Spleen (tissue), 11 donors: Measurements from ENCODE around the gene ARHGEF38. TPM values are rescaled to one million over a fixed set of nuclear protein-coding genes. Genes with fewer than 3 reads are reported as not detected.

Experiments
- DNase-seq: peaks from one replicate; pipeline ENCODE4 v3.0.0-alpha.2; 2020
- H3K27ac ChIP-seq, 8 donors: fragments of 200-600 bp; sonication (generic) in 7 of 8; 1 replicate in 4 of 8; 2 replicates in 4 of 8; pipeline versions ENCODE4 v1.5.0 to v1.8.0; 2016 to 2021; ENCODE audit warnings: inconsistent platforms in 4 of 8, mild to moderate bottlenecking in 4 of 8, moderate library complexity in 1 of 8
- H3K27me3 ChIP-seq, 7 donors: fragments of 200-600 bp; sonication (generic) in 6 of 7; replicated peaks in 1 of 7; 1 replicate in 4 of 7; 2 replicates in 3 of 7; pipeline versions ENCODE4 v1.5.0 to v1.8.0; 2016 to 2021; ENCODE audit warnings: inconsistent platforms in 3 of 7, mild to moderate bottlenecking in 1 of 7
- H3K36me3 ChIP-seq, 6 donors: fragments of 200-600 bp; sonication (generic) in 5 of 6; 1 replicate in 4 of 6; 2 replicates in 2 of 6; pipeline versions ENCODE4 v1.5.0 to v1.8.0; 2016 to 2021; ENCODE audit warnings: inconsistent platforms in 2 of 6
- H3K4me1 ChIP-seq, 6 donors: fragments of 200-600 bp; sonication (generic) in 5 of 6; 1 replicate in 3 of 6; 2 replicates in 3 of 6; pipeline versions ENCODE4 v1.5.0 to v1.8.0; 2016 to 2021; ENCODE audit warnings: inconsistent platforms in 3 of 6
- H3K4me3 ChIP-seq, 8 donors: fragments of 200-600 bp; sonication (generic) in 7 of 8; 1 replicate in 4 of 8; 2 replicates in 4 of 8; pipeline versions ENCODE4 v1.5.0 to v1.8.0; 2016 to 2021; ENCODE audit warnings: inconsistent platforms in 4 of 8, mild to moderate bottlenecking in 4 of 8, moderate library complexity in 2 of 8
- H3K9me3 ChIP-seq, 8 donors: fragments of 200-600 bp; sonication (generic) in 7 of 8; 1 replicate in 4 of 8; 2 replicates in 4 of 8; pipeline versions ENCODE4 v1.5.0 to v1.8.0; 2016 to 2021; ENCODE audit warnings: inconsistent platforms in 4 of 8
- CTCF ChIP-seq, 11 experiments: fragments of 200-600 bp in 7 of 11; fragments of 450-650 bp in 4 of 11; sonication (generic) in 4 of 11; IDR thresholded peaks in 8 of 11; conservative IDR thresholded peaks in 3 of 11; 1 replicate in 7 of 11; 2 replicates in 4 of 11; pipeline versions ENCODE4 v1.4.0 to v1.8.0; 2016 to 2021; ENCODE audit warnings: antibody characterized with exemption in 11 of 11, inconsistent platforms in 4 of 11, mild to moderate bottlenecking in 1 of 11
- POLR2A ChIP-seq, 3 donors: fragments of 450-650 bp; IDR thresholded peaks; one replicate each; pipeline ENCODE4 v1.5.1; 2017; ENCODE audit warnings: antibody characterized with exemption in 3 of 3, mild to moderate bottlenecking in 1 of 3
- POLR2AphosphoS5 ChIP-seq, 3 donors: sonication (generic); formaldehyde crosslinking; IDR thresholded peaks; one replicate each; pipeline ENCODE4 v1.5.1; 2017; ENCODE audit warnings: antibody characterized with exemption in 3 of 3
- WGBS, 5 donors: extraction: QIAGEN DNeasy Blood & Tissue Kit in 3 of 5; methylation state at CpG; one replicate each; pipeline versions ENCODE4 v1.1.5 to v1.1.7; 2013 to 2018; 5-methylcytosine and 5-hydroxymethylcytosine counted together
- intact Hi-C: fragments of 100-400 bp; cut with DNase I; formaldehyde crosslinking; loops from one replicate; pipeline ENCODE4 v1.15.0; 2023; ENCODE audit warnings: low total_unique reads
- polyA plus RNA-seq, 3 donors: library from polyadenylated mRNA; stranded (reverse); fragments of 200-250 nt; gene quantifications; one replicate each; pipeline ENCODE4 v1.2.1, GENCODE V29; 2013
- total RNA-seq, 7 donors: library from RNA; depleted of rRNA in 3 of 7; stranded (reverse); fragments of >200 nt in 3 of 7; fragmentation: NEBNext Ultra II Directional in 4 of 7; extraction: Animal tissue kit (Norgen Biotek cat#: 25700) in 4 of 7; gene quantifications; one replicate each; pipeline versions ENCODE4 v1.1.0 to v1.2.1, GENCODE V29; 2016 to 2021
- donor health status: healthy with polysubstance abuse.
- donor health status: DM: no; HTN: no; CAD: no; lungs with moderate emphysema.
- donor health status: DM: no; HTN: no; CAD: no.
- donor health status: Bipolar disorder and iron deficiency.
- donor health status: healthy.
- donor health status: DM: no; HTN: no; CAD: no.
- donor health status: DM: yes; HTN: yes; CAD: no.

ARHGEF38 gene
- total and polyA plus RNA-seq, 10 donors, result not detected

DNA sequence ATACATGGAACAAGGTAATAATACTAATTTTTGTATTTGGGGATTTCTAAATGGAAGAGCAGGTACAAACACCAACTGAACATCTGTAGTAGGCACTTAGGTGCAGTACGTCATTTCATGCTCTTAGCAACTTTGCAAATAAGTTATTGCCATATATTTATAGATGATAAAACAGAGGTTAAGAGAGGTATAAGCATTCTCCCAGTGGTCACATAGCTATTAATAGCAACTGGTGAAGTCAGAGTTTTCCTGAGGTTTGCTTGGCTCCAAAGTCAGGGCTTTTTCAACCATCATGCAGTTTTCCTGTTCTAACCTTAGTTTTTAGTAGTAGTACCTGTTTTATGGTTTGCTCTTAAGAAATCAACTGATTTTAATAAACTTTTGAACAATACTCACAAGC, 10.9 kb downstream of the ARHGEF38 start:
- Histone ChIP-seq H3K36me3 (no peaks in the 10 kb centered on the region), H3K4me3 (no peak overlapping the region), H3K27me3 (no peaks in the 10 kb centered on the region), H3K4me1 (no peaks in the 10 kb centered on the region), H3K27ac (no peak overlapping the region), H3K9me3 (no peaks in the 10 kb centered on the region)
- WGBS, 5 donors, result 79 to 95% (median 83%) methylated on average over 1 of the region's 1 CpG
- intact Hi-C loops, result no loop called here
- DNase-seq, result no peak
- no peak for TF ChIP-seq POLR2A (IDR thresholded peaks at IDR 0.05)
- no peak for TF ChIP-seq POLR2AphosphoS5 (IDR thresholded peaks at IDR 0.05)
- TF ChIP-seq CTCF (IDR thresholded peaks at IDR 0.05 in 8 of 11, conservative IDR thresholded peaks at IDR 0.05 in 3 of 11), result no peak

- H3K4me3 ChIP-seq, result no peak overlapping the region
- intact Hi-C loops, result no loop called here
- no peaks in the 10 kb centered on the region for H3K4me1 ChIP-seq
- no peak overlapping the region for H3K27ac ChIP-seq
- TF ChIP-seq CTCF (IDR thresholded peaks at IDR 0.05 in 8 of 11, conservative IDR thresholded peaks at IDR 0.05 in 3 of 11), result no peak
- no peak for TF ChIP-seq POLR2AphosphoS5 (IDR thresholded peaks at IDR 0.05)
- TF ChIP-seq POLR2A (IDR thresholded peaks at IDR 0.05), result no peak
- no peak for DNase-seq
- no peaks in the 10 kb centered on the region for H3K27me3 ChIP-seq
- H3K9me3 ChIP-seq, result no peaks in the 10 kb centered on the region
- WGBS, 5 donors, result 75 to 90% (median 81%) methylated on average over 1 of the region's 1 CpG
- H3K36me3 ChIP-seq, result no peaks in the 10 kb centered on the region
These were observed 16.2 kb downstream of the ARHGEF38 start for GRCh38 chr4:105568584-105568983.

- DNase-seq, result no peak
- intact Hi-C loops, result no loop called here
- Histone ChIP-seq H3K4me3 (no peak overlapping the region), H3K27ac (no peak overlapping the region), H3K4me1 (no peaks in the 10 kb centered on the region), H3K27me3 (no peaks in the 10 kb centered on the region), H3K36me3 (no peaks in the 10 kb centered on the region), H3K9me3 (no peaks in the 10 kb centered on the region)
- 75 to 87% (median 80%) methylated on average over 3 of the region's 3 CpGs for WGBS, 5 donors
- no peak for TF ChIP-seq POLR2AphosphoS5 (IDR thresholded peaks at IDR 0.05)
- TF ChIP-seq POLR2A (IDR thresholded peaks at IDR 0.05), result no peak
- no peak for TF ChIP-seq CTCF (IDR thresholded peaks at IDR 0.05 in 8 of 11, conservative IDR thresholded peaks at IDR 0.05 in 3 of 11)
These were observed 16.8 kb downstream of the ARHGEF38 start for GRCh38 chr4:105569057-105569865.

- H3K27me3 ChIP-seq, result no peaks in the 10 kb centered on the region
- H3K36me3 ChIP-seq, result no peaks in the 10 kb centered on the region
- H3K4me3 ChIP-seq, result no peak overlapping the region
- TF ChIP-seq POLR2AphosphoS5 (IDR thresholded peaks at IDR 0.05), result no peak
- no peak overlapping the region for H3K27ac ChIP-seq
- intact Hi-C loops, result no loop called here
- DNase-seq, result no peak
- H3K4me1 ChIP-seq, result no peaks in the 10 kb centered on the region
- H3K9me3 ChIP-seq, result no peaks in the 10 kb centered on the region
- 69 to 82% (median 71%) methylated on average over 2 of the region's 2 CpGs for WGBS, 5 donors
These were observed 17.4 kb downstream of the ARHGEF38 start for GRCh38 chr4:105569866-105570236.
